ENCODE measurements around the gene FYCO1.

- TF ChIP-seq CTCF (IDR thresholded peaks at IDR 0.05), result no peak
- TF ChIP-seq POLR2A (IDR thresholded peaks at IDR 0.05), result no peak
- no peak for TF ChIP-seq EP300 (IDR thresholded peaks at IDR 0.05)
- no peak for TF ChIP-seq POLR2AphosphoS5 (IDR thresholded peaks at IDR 0.05)
Measured at GRCh38 chr3:45942051-45942825, 53.4 kb downstream of the FYCO1 start.
